NB4 (cell line): ENCODE results near the gene MATN1.

Experiments
- POLR2A ChIP-seq: IDR thresholded peaks from 2 replicates; pipeline ENCODE4 v1.6.1; 2011; ENCODE audit warnings: mild to moderate bottlenecking; ENCODE audit not compliant: insufficient read length; ENCODE audit errors: extremely low read depth
- TF ChIP-seq, protein P1 (sequence below): IDR thresholded peaks from one replicate; pipeline ENCODE4 v1.5.1; 2012; ENCODE audit warnings: low read depth, low read length

DNA sequence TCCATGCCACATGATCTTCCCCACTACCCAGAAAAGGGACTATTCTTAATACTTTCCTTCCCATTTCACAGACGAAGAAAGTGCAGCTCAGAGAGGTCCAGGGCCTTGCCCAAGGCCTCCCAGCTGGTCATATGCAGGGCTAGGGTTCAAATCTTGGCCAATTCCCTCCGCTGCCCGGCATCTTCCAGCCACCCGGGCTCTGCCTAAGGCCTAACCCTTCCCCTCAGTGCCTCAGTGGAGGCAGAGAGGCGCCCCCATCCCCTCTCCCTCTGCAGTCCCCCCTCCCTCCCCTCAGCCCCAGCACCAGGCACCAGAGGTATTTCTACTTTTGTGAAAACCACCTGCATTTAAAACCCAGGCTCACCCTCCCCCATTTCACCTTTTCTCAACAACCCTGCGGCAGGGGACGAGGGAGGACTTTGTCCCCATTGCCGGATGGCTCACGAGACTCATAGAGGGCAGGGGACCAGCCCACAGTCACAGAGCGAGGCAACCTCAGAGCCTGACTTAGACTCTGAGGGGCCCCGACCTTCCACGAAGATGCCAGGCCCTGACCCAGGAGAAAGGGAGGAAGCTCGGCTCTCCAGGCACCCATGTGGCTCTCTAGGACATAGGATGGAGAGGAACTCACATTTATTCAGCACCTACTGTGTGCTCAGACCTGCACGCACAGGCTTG is 21.9 kb upstream of the MATN1 start:
- TF ChIP-seq, protein P1, sequence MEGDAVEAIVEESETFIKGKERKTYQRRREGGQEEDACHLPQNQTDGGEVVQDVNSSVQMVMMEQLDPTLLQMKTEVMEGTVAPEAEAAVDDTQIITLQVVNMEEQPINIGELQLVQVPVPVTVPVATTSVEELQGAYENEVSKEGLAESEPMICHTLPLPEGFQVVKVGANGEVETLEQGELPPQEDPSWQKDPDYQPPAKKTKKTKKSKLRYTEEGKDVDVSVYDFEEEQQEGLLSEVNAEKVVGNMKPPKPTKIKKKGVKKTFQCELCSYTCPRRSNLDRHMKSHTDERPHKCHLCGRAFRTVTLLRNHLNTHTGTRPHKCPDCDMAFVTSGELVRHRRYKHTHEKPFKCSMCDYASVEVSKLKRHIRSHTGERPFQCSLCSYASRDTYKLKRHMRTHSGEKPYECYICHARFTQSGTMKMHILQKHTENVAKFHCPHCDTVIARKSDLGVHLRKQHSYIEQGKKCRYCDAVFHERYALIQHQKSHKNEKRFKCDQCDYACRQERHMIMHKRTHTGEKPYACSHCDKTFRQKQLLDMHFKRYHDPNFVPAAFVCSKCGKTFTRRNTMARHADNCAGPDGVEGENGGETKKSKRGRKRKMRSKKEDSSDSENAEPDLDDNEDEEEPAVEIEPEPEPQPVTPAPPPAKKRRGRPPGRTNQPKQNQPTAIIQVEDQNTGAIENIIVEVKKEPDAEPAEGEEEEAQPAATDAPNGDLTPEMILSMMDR, result no peak
- no peak for TF ChIP-seq POLR2A
